ENCODE results near the gene NUDT4. TPM values are rescaled to one million over a fixed set of nuclear protein-coding genes. Genes with fewer than 3 reads are reported as not detected.
"Not testable (repeated sequence)": the region's sequence is repeated elsewhere in the genome, so short reads cannot be mapped to it uniquely, and the experiment has no call there.

The NUDT4 gene
- total RNA-seq, 1 donor from 2014 or later: 59.1 TPM

GRCh38 chr12:93426412-93426805, 48.7 kb downstream of the NUDT4 start:
- no peak for DNase-seq (ENCODE audit: low read depth, low spot score)
- Mint-ChIP-seq H3K27me3 (ENCODE audit: low read depth) (no peaks in the 10 kb centered on the region), H3K9me3 (no peaks in the 10 kb centered on the region), H3K4me1 (peaks cover 65% of the 10 kb centered on the region), H3K4me3 (no peak overlapping the region), H3K27ac (ENCODE audit: unreplicated experiment) (peak overlapping the region; percentile 57), H3K36me3 (ENCODE audit: low read depth) (no peaks in the 10 kb centered on the region)
- no peak for TF ChIP-seq CTCF (conservative IDR thresholded peaks at IDR 0.05)

- DNase-seq (ENCODE audit: low read depth, low spot score): no peak
- Mint-ChIP-seq H3K4me1 (peaks cover 54% of the 10 kb centered on the region), H3K4me3 (no peak overlapping the region), H3K27ac (ENCODE audit: unreplicated experiment) (no peak overlapping the region), H3K36me3 (ENCODE audit: low read depth) (no peaks in the 10 kb centered on the region), H3K9me3 (no peaks in the 10 kb centered on the region), H3K27me3 (ENCODE audit: low read depth) (no peaks in the 10 kb centered on the region)
- no peak for TF ChIP-seq CTCF (conservative IDR thresholded peaks at IDR 0.05)
Observed at GRCh38 chr12:93427779-93428564, 50.2 kb downstream of the NUDT4 start.

GRCh38 chr12:93429448-93429847, 51.7 kb downstream of the NUDT4 start:
- Mint-ChIP-seq H3K4me1 (peaks cover 43% of the 10 kb centered on the region), H3K36me3 (ENCODE audit: low read depth) (no peaks in the 10 kb centered on the region), H3K27ac (ENCODE audit: unreplicated experiment) (no peak overlapping the region), H3K9me3 (no peaks in the 10 kb centered on the region), H3K4me3 (no peak overlapping the region), H3K27me3 (ENCODE audit: low read depth) (no peaks in the 10 kb centered on the region)
- no peak for TF ChIP-seq CTCF (conservative IDR thresholded peaks at IDR 0.05)
- no peak for DNase-seq (ENCODE audit: low read depth, low spot score)

- H3K27me3 Mint-ChIP-seq (ENCODE audit: low read depth): no peaks in the 10 kb centered on the region
- H3K36me3 Mint-ChIP-seq (ENCODE audit: low read depth): no peaks in the 10 kb centered on the region
- no peak overlapping the region for H3K27ac Mint-ChIP-seq (ENCODE audit: unreplicated experiment)
- no peak overlapping the region for H3K4me3 Mint-ChIP-seq
- H3K4me1 Mint-ChIP-seq: peaks cover 39% of the 10 kb centered on the region
- TF ChIP-seq CTCF (conservative IDR thresholded peaks at IDR 0.05): no peak
- no peaks in the 10 kb centered on the region for H3K9me3 Mint-ChIP-seq
- DNase-seq (ENCODE audit: low read depth, low spot score): no peak
Observed at GRCh38 chr12:93429852-93430251, 52.1 kb downstream of the NUDT4 start.

GRCh38 chr12:93430280-93430679, 52.6 kb downstream of the NUDT4 start:
- Mint-ChIP-seq H3K4me1 (peaks cover 36% of the 10 kb centered on the region), H3K27ac (ENCODE audit: unreplicated experiment) (no peak overlapping the region), H3K27me3 (ENCODE audit: low read depth) (no peaks in the 10 kb centered on the region), H3K36me3 (ENCODE audit: low read depth) (no peaks in the 10 kb centered on the region), H3K9me3 (no peaks in the 10 kb centered on the region), H3K4me3 (no peak overlapping the region)
- no peak for TF ChIP-seq CTCF (conservative IDR thresholded peaks at IDR 0.05)
- DNase-seq (ENCODE audit: low read depth, low spot score): no peak

DNA sequence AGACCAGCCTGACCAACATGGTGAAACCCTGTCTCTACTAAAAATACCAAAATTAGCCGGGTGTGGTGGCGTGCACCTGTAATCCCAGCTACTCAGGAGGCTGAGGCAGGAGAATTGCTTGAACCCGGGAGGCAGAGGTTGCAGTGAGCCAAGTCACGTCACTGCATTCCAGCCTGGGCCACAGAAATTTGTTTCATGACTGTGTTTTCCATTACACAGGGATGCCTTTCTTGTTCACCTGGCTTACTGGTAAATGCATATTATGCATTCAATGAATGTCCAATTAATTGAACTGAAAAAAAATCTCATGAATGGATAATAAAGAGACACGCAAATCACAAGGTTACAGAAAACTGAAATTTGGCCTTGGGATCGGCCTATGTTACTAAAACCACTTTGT, 54.3 kb downstream of the NUDT4 start:
- H3K27ac Mint-ChIP-seq (ENCODE audit: unreplicated experiment); H3K9me3 Mint-ChIP-seq; H3K27me3 Mint-ChIP-seq (ENCODE audit: low read depth); DNase-seq (ENCODE audit: low read depth, low spot score); H3K4me3 Mint-ChIP-seq; H3K36me3 Mint-ChIP-seq (ENCODE audit: low read depth): not testable (repeated sequence)
- peaks cover 24% of the 10 kb centered on the region for H3K4me1 Mint-ChIP-seq
